K562 (cell line): ENCODE data around the gene OXSR1. TPM values are rescaled to one million over a fixed set of nuclear protein-coding genes. Genes with fewer than 3 reads are reported as not detected.

Experiments
- BRD9 ChIP-seq: fragments of 450-650 bp; IDR thresholded peaks from 2 replicates; pipeline ENCODE4 v1.6.1; 2018; ENCODE audit warnings: low read depth; ENCODE audit not compliant: partially characterized antibody
- CBX5 ChIP-seq: IDR thresholded peaks from 2 replicates; pipeline ENCODE4 v1.6.1; 2014; ENCODE audit warnings: low read depth, borderline replicate concordance
- FOXJ2 ChIP-seq: fragments of 200-800 bp; sonication (Bioruptor generic); IDR thresholded peaks from 2 replicates; pipeline ENCODE4 v1.6.1; 2016; ENCODE audit warnings: missing genetic modification characterization, missing compliant biosample characterization
- FOXK2 ChIP-seq, 2 experiments: fragments of 450-650 bp; IDR thresholded peaks in 1 of 2; conservative IDR thresholded peaks in 1 of 2; 2 replicates each; pipeline ENCODE4 v1.6.1; 2016; ENCODE audit warnings: low read depth in 2 of 2, mild to moderate bottlenecking in 1 of 2
- JUN ChIP-seq, 2 experiments: sonication (generic) in 1 of 2; formaldehyde crosslinking in 1 of 2; IDR thresholded peaks; 2 replicates each; pipeline versions ENCODE4 v1.6.1 to v1.8.0; 2012 to 2022; ENCODE audit warnings: borderline replicate concordance in 2 of 2, mild to moderate bottlenecking in 2 of 2, improper control_type of control experiment in 1 of 2, low read depth in 1 of 2, low read length in 1 of 2, missing genetic modification reagents in 1 of 2
- ZBTB33 ChIP-seq: sonication (generic); formaldehyde crosslinking; IDR thresholded peaks from 2 replicates; pipeline ENCODE4 v1.8.1; 2023; ENCODE audit warnings: mild to moderate bottlenecking, missing genetic modification reagents
- ZKSCAN3 ChIP-seq: fragments of 250-450 bp; sonication (Bioruptor Pico); IDR thresholded peaks from 2 replicates; pipeline ENCODE4 v1.4.0; 2020
- ZNF316 ChIP-seq: fragments of 450-650 bp; IDR thresholded peaks from 2 replicates; pipeline ENCODE4 v1.6.1; 2016
- polyA plus RNA-seq, 8 experiments: library from polyadenylated mRNA; depleted of rRNA in 4 of 8; stranded (reverse) in 5 of 8; unstranded in 3 of 8; fragments of >200 nt; fragmentation: Nextera tagmentation in 2 of 8; fragmentation: Illumina TruSeq in 1 of 8; extraction: Ambion mirVana in 2 of 8; extraction: Trizol in 1 of 8; gene quantifications; 2 replicates each; pipeline versions ENCODE4 v1.2.1 to v1.2.3, GENCODE V29; 2011 to 2014; ENCODE audit warnings: inconsistent platforms in 1 of 8, missing spikeins in 1 of 8
- total RNA-seq, 7 experiments: library from RNA; depleted of rRNA in 6 of 7; stranded (reverse); fragments of >200 nt in 6 of 7; fragmentation: Illumina TruSeq in 2 of 7; extraction: Trizol in 2 of 7; gene quantifications; 2 replicates each; pipeline versions ENCODE4 v1.2.1 to v1.2.3, GENCODE V29; 2011 to 2021; ENCODE audit warnings: low replicate concordance in 1 of 7

OXSR1 gene
- total and polyA plus RNA-seq, 9 of the 15 experiments (the other 6 are each of a cell fraction or from before 2014, with no cell fraction given) = 15.7 to 87.6 (median 48.7) TPM

- no peak for TF ChIP-seq ZBTB33 (CRISPR knock-in tag)
- TF ChIP-seq JUN (IDR thresholded peaks at IDR 0.05; ENCODE audit: borderline replicate concordance, low read depth, low read length) = no peak
- TF ChIP-seq JUN (CRISPR knock-in tag; IDR thresholded peaks at IDR 0.05; ENCODE audit: borderline replicate concordance) = no peak
- TF ChIP-seq FOXK2 (conservative IDR thresholded peaks at IDR 0.05 in 1 of 2, IDR thresholded peaks at IDR 0.05 in 1 of 2; ENCODE audit: low read depth in 2 of 2) = no peak
- no peak for TF ChIP-seq BRD9
- TF ChIP-seq FOXJ2 = no peak
- TF ChIP-seq ZKSCAN3 (CRISPR knock-in tag) = no peak
- TF ChIP-seq CBX5 = no peak
- TF ChIP-seq ZNF316 = peak; percentile 89
Measured at GRCh38 chr3:38271553-38271952, 106.2 kb downstream of the OXSR1 start (continued).
